Stimulated activated naive CD8-positive, alpha-beta T cell treated with anti-CD3 and anti-CD28 coated beads, Interleukin-15, amount 100 ng/mL, for 72 hours (primary cell): ENCODE results near the gene CYP2J2.
"Not testable (repeated sequence)": the region's sequence is repeated elsewhere in the genome, so short reads cannot be mapped to it uniquely, and the experiment has no call there.

Source experiments
- ATAC-seq: fragments of 150-1000 bp; cut with Tn5 transposase; 2 replicates; pipeline ENCODE4 v1.10.0; 2021; ENCODE audit warnings: mild to moderate bottlenecking, moderate library complexity
- DNase-seq, 2 donors: peaks; one replicate each; pipeline ENCODE4 v3.0.0; 2021 to 2022
- H3K27ac Mint-ChIP-seq, 2 donors: one replicate each; pipeline ENCODE4 v1.8.0; 2022; ENCODE audit warnings: mild to moderate bottlenecking in 2 of 2, mixed read lengths in 2 of 2, moderate library complexity in 2 of 2
- H3K27me3 Mint-ChIP-seq: one replicate; pipeline ENCODE4 v1.8.0; 2022; ENCODE audit warnings: mixed read lengths
- H3K4me1 Mint-ChIP-seq: one replicate; pipeline ENCODE4 v1.8.0; 2022; ENCODE audit warnings: mild to moderate bottlenecking, mixed read lengths
- H3K4me3 Mint-ChIP-seq, 2 donors: one replicate each; pipeline ENCODE4 v1.8.0; 2022; ENCODE audit warnings: mild to moderate bottlenecking in 2 of 2, mixed read lengths in 2 of 2, moderate library complexity in 1 of 2
- H3K9me3 Mint-ChIP-seq, 2 donors: one replicate each; pipeline ENCODE4 v1.8.0; 2022; ENCODE audit warnings: mixed read lengths in 2 of 2

Gene CYP2J2

DNA sequence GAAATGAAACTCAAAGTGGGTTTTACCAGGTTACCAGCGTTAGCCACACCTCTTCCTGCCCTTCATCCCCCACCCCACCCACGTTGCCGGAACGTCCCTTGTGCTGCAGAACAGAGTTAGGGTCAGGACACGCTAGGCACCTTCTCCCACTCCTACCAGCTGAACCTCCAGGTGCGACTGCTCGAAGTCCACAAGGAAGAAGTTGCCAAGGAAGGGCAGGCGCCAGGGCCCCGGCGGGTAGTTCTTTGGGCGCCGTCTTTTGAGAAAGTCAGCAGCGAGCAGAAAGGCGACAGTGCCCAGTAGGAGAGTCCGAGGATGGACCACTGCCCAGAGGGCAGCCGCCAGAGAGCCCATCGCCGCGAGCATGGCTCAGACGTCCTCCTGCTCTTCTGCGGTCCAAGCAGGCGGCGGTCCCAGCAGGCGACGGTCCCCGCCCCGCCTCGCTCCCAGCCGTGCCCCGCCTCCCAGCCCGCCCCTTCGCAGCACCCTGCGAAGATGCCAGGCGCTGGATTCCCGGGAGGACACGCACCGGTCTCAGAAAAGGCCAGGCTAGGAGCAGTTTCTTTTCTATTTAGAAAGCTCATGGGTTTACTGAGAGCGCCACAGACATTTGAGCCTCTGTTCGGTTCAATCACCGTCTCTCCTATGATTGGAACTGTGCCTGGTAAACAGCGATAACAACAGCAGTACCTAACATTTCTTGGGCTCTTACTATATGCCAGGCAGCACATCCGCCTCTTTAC, at the start of gene CYP2J2:
Gene CYP2J2 (minus strand): TSS at position 393 of the 743 bp plus-strand sequence. CDS start 27 bp downstream, at position 366.
- Mint-ChIP-seq H3K27me3 (peaks cover 21% of the 10 kb centered on the region), H3K9me3 (peaks cover 9 to 11% of the 10 kb centered on the region in 2 donors), H3K27ac (peak within 1 kb of the TSS; percentile 30 to 62), H3K4me1 (peaks cover 11% of the 10 kb centered on the region), H3K4me3 (peak within 1 kb of the TSS; percentile 77 to 86)
- ATAC-seq (peak; percentile 88), DNase-seq (peak; percentile 7 to 32)

- peaks cover 6% of the 10 kb centered on the region for H3K4me1 Mint-ChIP-seq
- no peaks in the 10 kb centered on the region for H3K9me3 Mint-ChIP-seq
- ATAC-seq (no peak), DNase-seq (no peak)
- peaks cover 52% of the 10 kb centered on the region for H3K27me3 Mint-ChIP-seq
- H3K4me3 Mint-ChIP-seq = no peak overlapping the region
- no peak overlapping the region for H3K27ac Mint-ChIP-seq
Observed at GRCh38 chr1:59973719-59974118, 47.1 kb upstream of the CYP2J2 start.

GRCh38 chr1:59972216-59972927, 45.8 kb upstream of the CYP2J2 start:
- no peak for ATAC-seq
- H3K4me1 Mint-ChIP-seq = peaks cover 6% of the 10 kb centered on the region
- peaks cover 52% of the 10 kb centered on the region for H3K27me3 Mint-ChIP-seq
- no peak for DNase-seq
- H3K4me3 Mint-ChIP-seq = no peak overlapping the region
- no peak overlapping the region for H3K27ac Mint-ChIP-seq
- H3K9me3 Mint-ChIP-seq = no peaks in the 10 kb centered on the region

- H3K27me3 Mint-ChIP-seq = peaks cover 48% of the 10 kb centered on the region
- H3K27ac Mint-ChIP-seq = no peak overlapping the region
- ATAC-seq (peak; percentile 51), DNase-seq (peak; percentile 33 to 37)
- H3K4me3 Mint-ChIP-seq = peak overlapping the region in 1 of 2 donors; percentile 60
- peaks cover 6% of the 10 kb centered on the region for H3K4me1 Mint-ChIP-seq
- H3K9me3 Mint-ChIP-seq = no peaks in the 10 kb centered on the region
Observed at GRCh38 chr1:59971464-59971911, 44.9 kb upstream of the CYP2J2 start.

- DNase-seq, H3K27ac Mint-ChIP-seq, H3K4me3 Mint-ChIP-seq, ATAC-seq, H3K9me3 Mint-ChIP-seq, H3K4me1 Mint-ChIP-seq: not testable (repeated sequence)
- H3K27me3 Mint-ChIP-seq = peaks cover 32% of the 10 kb centered on the region
Observed at GRCh38 chr1:59969542-59970175, 43.1 kb upstream of the CYP2J2 start.

GRCh38 chr1:59968746-59969145, 42.2 kb upstream of the CYP2J2 start:
- H3K9me3 Mint-ChIP-seq, H3K27ac Mint-ChIP-seq, H3K4me1 Mint-ChIP-seq, H3K4me3 Mint-ChIP-seq, DNase-seq, ATAC-seq: not testable (repeated sequence)
- H3K27me3 Mint-ChIP-seq = peaks cover 24% of the 10 kb centered on the region

DNA sequence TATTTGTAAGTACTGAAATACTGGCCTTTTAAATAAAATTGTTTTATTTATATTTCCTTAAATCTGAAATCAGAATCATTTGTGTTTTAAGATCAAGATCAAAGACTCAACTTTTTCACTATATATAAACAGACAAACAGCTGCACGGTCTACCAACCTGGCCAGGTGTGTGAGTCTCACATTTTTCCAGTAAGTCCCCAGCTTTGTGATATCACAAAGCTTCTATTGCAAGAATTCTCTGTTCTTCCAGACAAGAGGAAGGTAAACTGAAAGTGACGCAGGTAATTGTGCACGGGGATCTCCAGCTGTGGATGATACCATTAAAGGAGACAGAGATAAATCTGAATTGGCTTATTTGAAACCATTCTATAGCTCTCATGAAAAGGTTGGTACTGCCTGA, 41.2 kb upstream of the CYP2J2 start:
- ATAC-seq (no peak), DNase-seq (no peak)
- Mint-ChIP-seq H3K4me1 (peaks cover 6% of the 10 kb centered on the region), H3K27ac (no peak overlapping the region), H3K9me3 (no peaks in the 10 kb centered on the region), H3K4me3 (no peak overlapping the region), H3K27me3 (peaks cover 15% of the 10 kb centered on the region)

- Mint-ChIP-seq H3K9me3 (no peaks in the 10 kb centered on the region), H3K27ac (no peak overlapping the region), H3K27me3 (peaks cover 13% of the 10 kb centered on the region), H3K4me1 (peaks cover 6% of the 10 kb centered on the region), H3K4me3 (no peak overlapping the region)
- DNase-seq = no peak
- no peak for ATAC-seq
Observed at GRCh38 chr1:59967141-59967697, 40.6 kb upstream of the CYP2J2 start.

GRCh38 chr1:59952065-59952464, 25.5 kb upstream of the CYP2J2 start:
- no peak overlapping the region for H3K4me3 Mint-ChIP-seq
- H3K9me3 Mint-ChIP-seq = no peaks in the 10 kb centered on the region
- no peaks in the 10 kb centered on the region for H3K4me1 Mint-ChIP-seq
- DNase-seq = no peak
- no peak overlapping the region for H3K27ac Mint-ChIP-seq
- no peak for ATAC-seq
- no peaks in the 10 kb centered on the region for H3K27me3 Mint-ChIP-seq

DNA sequence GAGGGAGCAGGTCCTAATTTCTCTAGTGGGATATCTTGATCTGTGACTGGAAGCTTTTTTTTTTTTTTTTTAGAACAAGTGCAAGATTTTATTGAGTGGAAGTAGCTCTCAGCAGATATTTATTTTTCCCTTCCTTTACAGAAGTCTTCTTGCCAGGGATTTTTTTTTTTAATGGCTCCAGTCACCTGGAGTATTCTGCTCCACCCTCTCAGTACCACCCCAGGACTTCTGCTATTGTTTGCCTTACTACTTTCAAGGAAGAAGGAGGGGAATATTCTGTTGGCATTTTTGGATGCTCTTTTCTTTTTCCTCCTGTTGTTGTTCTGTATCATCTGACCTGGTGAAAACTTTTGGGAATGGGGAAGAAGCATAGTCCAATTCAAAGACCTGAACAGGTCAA, 23.1 kb upstream of the CYP2J2 start:
- no peak for DNase-seq
- Mint-ChIP-seq H3K9me3 (no peaks in the 10 kb centered on the region), H3K27me3 (no peaks in the 10 kb centered on the region), H3K27ac (no peak overlapping the region), H3K4me3 (no peak overlapping the region), H3K4me1 (no peaks in the 10 kb centered on the region)
- no peak for ATAC-seq

DNA sequence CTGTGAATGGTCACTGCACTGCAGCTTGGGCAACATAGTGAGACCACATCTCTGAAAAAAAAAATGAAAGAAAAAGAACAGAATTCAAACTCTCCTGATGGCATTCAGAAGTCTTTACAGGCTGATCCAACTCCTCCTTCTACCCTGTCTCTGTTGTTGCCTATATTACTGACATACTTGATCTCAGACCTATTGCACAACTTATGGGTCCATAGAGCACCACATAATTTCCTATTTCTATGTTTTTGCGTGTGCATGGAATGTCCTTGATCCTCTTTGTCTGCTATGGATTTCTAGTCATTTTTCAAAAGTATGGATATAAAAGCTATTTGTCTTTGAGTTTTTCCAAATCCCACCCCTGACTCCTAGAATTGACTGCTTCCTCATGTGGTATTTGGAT, 22.4 kb upstream of the CYP2J2 start:
- H3K9me3 Mint-ChIP-seq = no peaks in the 10 kb centered on the region
- DNase-seq (no peak), ATAC-seq (no peak)
- no peaks in the 10 kb centered on the region for H3K27me3 Mint-ChIP-seq
- no peaks in the 10 kb centered on the region for H3K4me1 Mint-ChIP-seq
- H3K27ac Mint-ChIP-seq = no peak overlapping the region
- no peak overlapping the region for H3K4me3 Mint-ChIP-seq

DNA sequence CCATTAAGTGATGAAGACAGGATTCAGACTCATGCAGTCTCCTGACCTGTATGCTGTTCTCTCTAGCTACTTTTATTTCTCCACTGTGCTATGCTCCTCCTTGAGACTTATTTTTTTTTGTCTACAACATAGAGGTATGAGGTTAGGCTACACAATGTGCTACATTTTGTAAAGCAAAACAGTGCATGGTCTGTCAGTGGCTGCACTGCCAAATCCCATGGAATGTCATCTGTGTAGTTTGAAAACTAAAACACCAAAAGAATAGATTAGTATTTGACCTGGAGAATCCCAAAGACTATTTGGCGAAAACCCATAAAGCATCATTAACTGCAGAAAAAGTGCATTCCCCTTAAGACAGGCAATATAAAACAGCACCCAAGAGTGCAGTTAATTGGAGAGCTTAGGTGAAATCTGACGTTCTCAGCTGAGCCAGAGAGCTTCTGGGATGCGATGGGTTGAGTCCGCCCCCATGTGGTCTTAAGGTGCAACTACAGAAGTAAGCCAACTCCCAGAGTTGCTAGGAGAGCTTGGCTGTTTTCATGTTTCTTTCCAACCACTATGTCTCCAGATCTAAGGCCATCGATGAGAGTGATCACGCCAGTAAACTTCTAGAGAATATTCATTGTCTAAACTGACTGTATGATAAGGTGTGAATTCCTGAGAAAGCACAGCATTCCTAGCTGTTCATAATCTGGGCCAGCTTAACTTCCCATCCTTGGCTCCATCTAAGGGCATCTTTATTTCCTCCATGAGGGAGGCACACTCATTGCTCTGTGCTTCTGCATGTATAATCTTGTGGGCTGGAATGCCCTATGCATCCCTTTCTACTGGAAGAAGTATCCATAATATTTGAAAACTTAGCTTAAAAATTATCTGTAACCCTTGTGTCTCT, 20.7 kb upstream of the CYP2J2 start:
- no peaks in the 10 kb centered on the region for H3K9me3 Mint-ChIP-seq
- no peak overlapping the region for H3K4me3 Mint-ChIP-seq
- DNase-seq (peak; percentile 43 to 60), ATAC-seq (peak; percentile 91)
- no peak overlapping the region for H3K27ac Mint-ChIP-seq
- H3K27me3 Mint-ChIP-seq = no peaks in the 10 kb centered on the region
- no peaks in the 10 kb centered on the region for H3K4me1 Mint-ChIP-seq

DNA sequence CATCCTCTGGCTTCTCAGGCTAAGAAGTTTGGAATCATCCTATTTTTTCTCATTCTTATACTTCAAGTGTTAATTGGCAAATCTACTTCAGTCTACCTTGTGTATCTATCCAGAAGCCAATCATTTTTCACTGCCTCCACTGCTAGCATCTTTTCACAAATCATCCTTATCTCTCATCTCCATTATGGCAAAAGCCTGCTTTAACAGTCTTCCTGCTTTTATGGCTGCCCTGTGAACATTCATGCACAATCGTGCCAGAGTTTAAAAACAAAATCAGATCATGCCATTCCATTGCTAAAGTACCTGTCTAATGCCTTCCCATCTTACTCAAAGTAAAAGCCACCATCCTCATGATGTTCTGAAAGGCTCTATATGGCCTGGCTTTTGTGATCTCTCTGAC, 19.2 kb upstream of the CYP2J2 start:
- H3K27ac Mint-ChIP-seq = no peak overlapping the region
- no peak for ATAC-seq
- no peak overlapping the region for H3K4me3 Mint-ChIP-seq
- no peaks in the 10 kb centered on the region for H3K27me3 Mint-ChIP-seq
- DNase-seq = no peak
- no peaks in the 10 kb centered on the region for H3K4me1 Mint-ChIP-seq
- no peaks in the 10 kb centered on the region for H3K9me3 Mint-ChIP-seq

- peaks cover 0 to 10% of the 10 kb centered on the region in 2 donors for H3K9me3 Mint-ChIP-seq
- ATAC-seq = no peak
Observed at GRCh38 chr1:59939393-59939792, 12.8 kb upstream of the CYP2J2 start.

More at GRCh38 chr1:59939393-59939792, 12.8 kb upstream of the CYP2J2 start:
- Mint-ChIP-seq H3K4me1 (no peaks in the 10 kb centered on the region), H3K27ac (no peak overlapping the region), H3K27me3 (peaks cover 7% of the 10 kb centered on the region), H3K4me3 (no peak overlapping the region)
- DNase-seq = no peak
